ENCODE data around the gene PGAM2.
A peak's percentile ranks its signal among the peaks of the same experiment; 100 is the strongest.
"Not testable (repeated sequence)": the region's sequence is repeated elsewhere in the genome, so short reads cannot be mapped to it uniquely, and the experiment has no call there.

Gene PGAM2

GRCh38 chr7:44040493-44040891, 24.9 kb downstream of the PGAM2 start:
- Histone ChIP-seq H3K4me1 (peaks cover 0 to 21% (median 17%) of the 10 kb centered on the region in 4 donors), H3K4me3 (peak overlapping the region; percentile 43 to 52), H3K27ac (peak overlapping the region in 1 of 2 donors; percentile 46)
- H3K36me3 ChIP-seq; DNase-seq; H3K27me3 ChIP-seq; intact Hi-C loops (cut with DNase I; ENCODE audit: low total_unique reads); H3K9me3 ChIP-seq: not testable (repeated sequence)
- peak in 1 of 2 experiments; percentile 10 for TF ChIP-seq CTCF (IDR thresholded peaks at IDR 0.05)

- DNase-seq; H3K9me3 ChIP-seq; H3K27me3 ChIP-seq; H3K36me3 ChIP-seq; intact Hi-C loops (cut with DNase I; ENCODE audit: low total_unique reads): not testable (repeated sequence)
- Histone ChIP-seq H3K4me1 (peaks cover 0 to 16% (median 14%) of the 10 kb centered on the region in 4 donors), H3K27ac (peak overlapping the region in 1 of 2 donors; percentile 46), H3K4me3 (peak overlapping the region; percentile 43 to 52)
Measured at GRCh38 chr7:44039800-44040492, 25.4 kb downstream of the PGAM2 start.

GRCh38 chr7:44038961-44039558, 26.3 kb downstream of the PGAM2 start:
- Histone ChIP-seq H3K27ac (peak overlapping the region; percentile 66 to 74), H3K4me1 (peaks cover 0 to 14% (median 12%) of the 10 kb centered on the region in 4 donors), H3K4me3 (peak overlapping the region; percentile 49 to 52)
- H3K36me3 ChIP-seq; H3K9me3 ChIP-seq; H3K27me3 ChIP-seq; intact Hi-C loops (cut with DNase I; ENCODE audit: low total_unique reads): not testable (repeated sequence)
- DNase-seq, result peak; percentile 93 to 95

GRCh38 chr7:44038553-44038952, 26.8 kb downstream of the PGAM2 start:
- intact Hi-C loops (cut with DNase I; ENCODE audit: low total_unique reads); H3K4me3 ChIP-seq; H3K27me3 ChIP-seq; H3K27ac ChIP-seq; H3K36me3 ChIP-seq; DNase-seq; H3K4me1 ChIP-seq; H3K9me3 ChIP-seq: not testable (repeated sequence)

- H3K4me3 ChIP-seq; H3K9me3 ChIP-seq; H3K36me3 ChIP-seq; H3K4me1 ChIP-seq; H3K27me3 ChIP-seq; DNase-seq; intact Hi-C loops (cut with DNase I; ENCODE audit: low total_unique reads); H3K27ac ChIP-seq: not testable (repeated sequence)
Measured at GRCh38 chr7:44037951-44038350, 27.4 kb downstream of the PGAM2 start.

- H3K4me1 ChIP-seq; H3K36me3 ChIP-seq; H3K27ac ChIP-seq; H3K4me3 ChIP-seq; DNase-seq; H3K9me3 ChIP-seq; H3K27me3 ChIP-seq; intact Hi-C loops (cut with DNase I; ENCODE audit: low total_unique reads): not testable (repeated sequence)
Measured at GRCh38 chr7:44036364-44036763, 29.0 kb downstream of the PGAM2 start.

- H3K27me3 ChIP-seq; H3K4me1 ChIP-seq; intact Hi-C loops (cut with DNase I; ENCODE audit: low total_unique reads); H3K4me3 ChIP-seq; H3K9me3 ChIP-seq; H3K27ac ChIP-seq; H3K36me3 ChIP-seq: not testable (repeated sequence)
- peak in 1 of 2 donors; percentile 16 for DNase-seq
Measured at GRCh38 chr7:44033971-44034844, 31.2 kb downstream of the PGAM2 start.

GRCh38 chr7:44032031-44032430, 33.3 kb downstream of the PGAM2 start:
- H3K9me3 ChIP-seq; H3K27ac ChIP-seq; H3K27me3 ChIP-seq; H3K36me3 ChIP-seq; DNase-seq; H3K4me1 ChIP-seq; H3K4me3 ChIP-seq; intact Hi-C loops (cut with DNase I; ENCODE audit: low total_unique reads): not testable (repeated sequence)

- H3K4me3 ChIP-seq; H3K4me1 ChIP-seq; H3K9me3 ChIP-seq; H3K27me3 ChIP-seq; intact Hi-C loops (cut with DNase I; ENCODE audit: low total_unique reads); H3K36me3 ChIP-seq; H3K27ac ChIP-seq; DNase-seq: not testable (repeated sequence)
Measured at GRCh38 chr7:44031319-44031718, 34.0 kb downstream of the PGAM2 start.

GRCh38 chr7:44030029-44030428, 35.3 kb downstream of the PGAM2 start:
- H3K9me3 ChIP-seq; H3K27ac ChIP-seq; H3K4me1 ChIP-seq; H3K27me3 ChIP-seq; H3K36me3 ChIP-seq; DNase-seq; intact Hi-C loops (cut with DNase I; ENCODE audit: low total_unique reads); H3K4me3 ChIP-seq: not testable (repeated sequence)

GRCh38 chr7:44029433-44029832, 35.9 kb downstream of the PGAM2 start:
- H3K4me3 ChIP-seq; H3K9me3 ChIP-seq; DNase-seq; intact Hi-C loops (cut with DNase I; ENCODE audit: low total_unique reads); H3K27ac ChIP-seq; H3K27me3 ChIP-seq; H3K4me1 ChIP-seq; H3K36me3 ChIP-seq: not testable (repeated sequence)

- H3K27me3 ChIP-seq, H3K36me3 ChIP-seq, H3K4me3 ChIP-seq, H3K9me3 ChIP-seq, H3K27ac ChIP-seq, DNase-seq: not testable (repeated sequence)
- peaks cover 0 to 13% (median 8%) of the 10 kb centered on the region in 4 donors for H3K4me1 ChIP-seq
- intact Hi-C loops (cut with DNase I; ENCODE audit: low total_unique reads), result loop anchor here (5.0 kb wide), 1 partner anchor 544 kb away; no protein-coding TSS in a partner anchor
Measured at GRCh38 chr7:44022796-44023467, 42.4 kb downstream of the PGAM2 start.
